Activated T-cell treated with anti-CD3 and anti-CD28 coated beads for 1 hour (primary cell): Measurements from ENCODE around the gene APOL4.
A peak's percentile ranks its signal among the peaks of the same experiment; 100 is the strongest.
"Not testable (repeated sequence)": the region's sequence is repeated elsewhere in the genome, so short reads cannot be mapped to it uniquely, and the experiment has no call there.

Experiments
- DNase-seq: peaks from one replicate; pipeline ENCODE4 v3.0.0-alpha.2; 2020; ENCODE audit warnings: low read depth

APOL4 gene

GRCh38 chr22:36231051-36231450 is 29.4 kb upstream of the APOL4 start:
- not testable (repeated sequence) for DNase-seq

DNA sequence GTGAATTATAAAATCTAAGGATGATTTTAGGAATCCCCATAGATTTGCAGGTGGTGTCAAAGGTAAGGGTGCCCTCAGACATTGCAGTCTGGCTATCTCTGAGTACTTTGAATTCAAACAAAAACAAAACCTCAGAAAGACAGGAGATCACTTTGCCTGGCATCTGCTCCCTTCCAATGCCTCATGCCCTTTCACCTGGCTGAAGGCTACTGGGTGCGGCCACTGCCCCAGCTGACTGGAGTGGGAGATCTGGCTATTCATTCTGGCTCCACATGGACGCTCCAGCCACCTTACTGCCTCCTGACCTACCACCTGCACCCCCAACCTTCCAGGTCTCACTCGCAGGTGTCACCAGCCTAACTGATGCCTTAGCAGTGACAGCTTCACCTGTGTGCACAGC is 28.0 kb upstream of the APOL4 start:
- DNase-seq, result not testable (repeated sequence)

GRCh38 chr22:36228944-36229343 is 27.3 kb upstream of the APOL4 start:
- DNase-seq, result no peak

DNA sequence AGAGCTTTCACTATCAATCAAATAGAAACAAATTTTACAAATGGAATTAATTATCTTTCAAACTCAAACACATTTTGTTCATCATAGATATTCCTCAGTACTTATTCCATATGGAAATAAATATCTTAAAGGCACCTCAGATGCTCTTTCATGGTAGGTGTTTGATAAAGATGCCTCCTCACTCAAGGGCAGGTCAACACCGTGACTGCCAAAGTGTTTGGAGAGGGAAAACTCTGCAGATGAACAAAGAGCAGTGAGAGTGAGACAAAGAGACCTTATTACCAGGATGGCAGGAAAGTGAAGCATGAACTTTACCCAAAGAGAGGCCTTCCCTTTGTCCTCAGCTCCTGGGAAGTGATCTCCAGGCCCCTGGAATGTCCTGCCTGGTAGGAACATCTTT is 26.8 kb upstream of the APOL4 start:
- DNase-seq, result not testable (repeated sequence)

GRCh38 chr22:36227806-36228205 is 26.2 kb upstream of the APOL4 start:
- no peak for DNase-seq

DNA sequence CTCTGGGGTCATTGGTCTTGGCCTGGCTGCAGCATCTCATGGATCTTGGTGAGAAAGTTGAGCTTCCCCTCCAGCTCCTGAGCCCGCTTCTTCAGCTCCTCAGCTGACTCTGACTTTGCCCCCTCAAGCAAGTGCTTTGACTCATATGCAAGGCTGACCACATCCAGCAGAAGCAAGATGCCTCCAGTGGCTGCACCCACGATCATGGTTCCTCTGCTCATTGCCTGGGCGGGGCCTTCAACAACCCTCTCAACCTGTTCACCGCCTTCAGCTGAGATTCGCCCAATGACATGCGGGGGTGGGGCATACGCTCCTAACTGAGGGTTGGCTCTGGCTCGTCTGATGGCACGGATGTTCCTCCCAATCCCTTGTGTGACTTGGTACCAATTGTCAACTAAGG is 25.8 kb upstream of the APOL4 start:
- no peak for DNase-seq

DNA sequence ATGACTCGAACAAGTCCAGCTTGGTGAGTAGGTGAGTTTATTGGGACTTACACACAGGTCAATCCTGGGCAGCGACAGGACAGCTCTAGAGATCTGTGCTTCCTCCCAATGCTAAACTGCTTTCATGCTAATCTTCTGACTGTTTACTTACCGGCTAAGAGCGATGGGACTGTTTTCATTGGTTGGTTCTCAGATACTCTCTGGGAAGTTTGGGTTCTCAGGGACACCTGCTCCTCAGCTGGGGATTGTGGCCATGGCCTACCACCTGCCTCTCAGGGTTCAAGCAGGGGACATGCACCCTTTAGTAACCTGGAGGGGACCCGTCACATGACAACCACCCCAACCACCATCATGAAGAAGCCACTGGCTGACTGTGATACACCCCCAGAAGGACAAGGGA is 24.6 kb upstream of the APOL4 start:
- DNase-seq, result no peak

DNA sequence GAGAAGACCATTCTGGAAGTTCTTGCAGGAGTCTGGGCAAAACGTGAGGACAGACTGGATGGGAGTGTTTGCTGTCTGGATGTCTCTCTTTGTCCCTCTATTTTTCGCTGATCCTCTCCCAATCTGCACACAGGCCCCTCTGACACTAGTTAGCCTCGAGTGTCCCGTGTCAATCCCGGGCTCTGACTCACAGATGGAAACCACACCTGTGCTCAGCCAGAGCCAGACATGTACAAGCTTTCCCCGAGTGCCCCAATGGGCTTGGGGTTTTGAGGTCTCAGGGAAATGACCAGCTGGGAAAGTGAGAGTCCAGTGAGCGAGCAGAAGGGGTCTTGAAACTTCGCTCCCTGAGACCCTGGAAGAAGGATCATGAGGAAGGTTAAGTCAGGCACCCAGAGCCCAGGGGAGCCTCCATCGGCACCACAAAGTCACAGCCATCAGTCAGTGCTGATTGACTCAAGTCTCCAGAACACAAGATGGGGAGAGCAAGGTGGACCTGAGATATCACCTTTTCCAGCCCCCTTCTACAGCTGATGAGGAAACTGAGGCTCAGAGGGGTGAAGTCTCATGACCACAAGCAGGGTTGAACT is 23.8 kb upstream of the APOL4 start:
- no peak for DNase-seq

GRCh38 chr22:36224245-36224644 is 22.6 kb upstream of the APOL4 start:
- no peak for DNase-seq

DNA sequence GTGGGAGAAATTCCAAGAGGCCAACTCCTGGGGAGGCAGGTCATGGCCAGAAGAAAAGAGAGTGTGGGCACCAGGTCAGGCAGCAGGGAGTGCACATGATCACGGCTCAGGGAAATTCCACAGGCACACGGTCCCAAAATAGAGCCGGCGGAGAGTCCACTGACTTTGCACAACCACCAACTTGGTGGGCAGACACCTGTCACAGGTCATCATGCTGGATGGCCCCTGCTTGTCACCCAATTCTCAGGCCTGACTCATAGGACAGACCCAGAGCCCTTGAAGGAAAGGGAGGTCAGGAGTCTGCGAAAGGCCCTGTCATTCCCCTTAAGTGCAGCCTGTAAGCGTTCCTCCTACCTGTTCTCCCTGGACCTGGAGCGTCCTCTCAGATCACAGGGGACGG is 21.9 kb upstream of the APOL4 start:
- DNase-seq, result no peak

GRCh38 chr22:36222887-36223450 is 21.4 kb upstream of the APOL4 start:
- no peak for DNase-seq

DNA sequence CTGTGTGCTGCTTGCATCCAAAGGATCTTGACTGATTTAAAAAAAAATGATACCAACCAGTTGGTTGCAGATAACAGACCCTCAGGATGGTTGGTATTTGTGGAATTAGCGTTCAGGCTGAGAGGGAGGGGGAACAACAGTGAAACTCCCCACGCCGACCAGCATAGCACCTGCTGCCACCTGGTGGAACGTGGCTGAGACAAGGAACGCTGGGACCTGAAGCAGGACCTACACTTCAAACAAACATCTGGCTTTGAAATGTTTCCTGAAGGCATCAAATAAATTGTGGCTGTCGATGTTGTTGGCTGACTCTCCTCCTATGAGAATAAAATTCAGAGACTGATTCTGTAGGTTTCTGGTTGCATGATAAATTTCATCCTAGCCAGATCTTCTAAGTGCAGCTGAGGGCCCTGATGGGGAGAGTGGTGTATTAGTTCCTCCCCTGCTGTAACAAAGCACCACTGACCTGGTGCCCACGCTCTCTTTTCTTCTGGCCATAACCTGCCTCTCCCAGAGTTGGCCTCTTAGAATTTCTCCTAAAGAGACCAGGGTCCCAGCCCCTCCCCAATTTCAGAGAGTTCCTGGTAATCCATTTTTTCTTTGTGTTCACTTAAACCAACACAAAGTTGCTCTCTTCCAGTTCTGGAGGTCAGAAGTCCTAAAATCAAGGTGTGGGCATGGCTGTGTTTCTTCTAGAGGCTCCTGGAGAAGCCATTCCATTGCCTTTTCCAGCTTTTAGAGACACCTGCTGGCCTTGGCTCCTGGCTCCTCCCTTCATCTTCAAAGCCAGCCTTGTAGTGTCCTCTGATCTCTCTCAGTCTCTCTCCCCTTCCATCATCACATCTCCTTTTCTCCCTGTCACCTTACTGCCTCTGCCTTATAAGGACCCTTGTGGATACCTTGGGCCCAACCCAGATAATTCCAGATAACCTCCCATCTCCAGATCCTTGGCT is 20.5 kb upstream of the APOL4 start:
- DNase-seq, result peak; percentile 45

- DNase-seq, result no peak
Measured at GRCh38 chr22:36220451-36220921, 18.9 kb upstream of the APOL4 start.

DNA sequence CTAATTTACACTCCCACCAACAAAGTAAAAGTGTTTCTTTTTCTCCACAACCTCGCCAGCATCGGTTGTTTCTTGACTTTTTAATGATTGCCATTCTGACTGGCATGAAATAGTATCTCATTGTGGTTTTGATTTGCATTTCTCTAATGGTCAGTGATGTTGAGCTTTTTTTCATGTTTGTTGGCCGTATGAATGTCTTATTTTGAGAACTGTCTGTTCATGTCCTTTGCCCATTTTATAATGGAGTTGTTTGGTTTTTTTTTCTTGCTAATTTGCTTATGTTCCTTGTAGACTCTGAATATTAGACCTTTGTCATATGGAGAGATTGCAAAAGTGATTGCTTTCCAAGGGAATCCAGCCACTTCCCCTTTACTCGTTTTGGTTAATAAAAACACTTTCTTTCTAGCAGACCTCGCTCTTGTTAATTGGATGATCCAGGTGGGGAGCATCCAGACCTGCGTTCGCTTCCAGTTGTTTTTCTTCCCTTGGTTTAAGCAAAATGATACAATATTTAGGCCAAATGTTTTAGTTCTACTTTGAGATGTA is 17.1 kb upstream of the APOL4 start:
- DNase-seq, result no peak

DNA sequence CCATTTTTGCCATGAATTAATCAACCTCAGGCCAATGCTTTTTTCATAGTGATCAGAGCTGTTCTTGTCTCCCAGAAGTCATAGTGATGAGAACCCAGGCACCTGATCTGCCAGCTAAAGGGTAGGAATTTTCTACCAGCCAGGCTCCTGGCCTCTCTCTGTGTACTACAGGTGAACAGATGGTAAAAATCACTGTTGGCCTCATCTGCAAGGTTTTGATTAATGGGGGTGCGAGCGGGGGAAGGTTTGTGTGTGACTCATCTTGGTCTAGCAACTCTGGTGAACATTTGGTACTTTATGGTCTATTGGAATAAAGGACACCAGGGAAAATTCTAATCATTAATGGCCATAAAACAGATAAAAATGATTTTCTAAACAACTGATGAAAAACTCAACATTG is 14.4 kb upstream of the APOL4 start:
- DNase-seq, result no peak

- DNase-seq, result no peak
Measured at GRCh38 chr22:36213586-36213985, 12.0 kb upstream of the APOL4 start.

DNA sequence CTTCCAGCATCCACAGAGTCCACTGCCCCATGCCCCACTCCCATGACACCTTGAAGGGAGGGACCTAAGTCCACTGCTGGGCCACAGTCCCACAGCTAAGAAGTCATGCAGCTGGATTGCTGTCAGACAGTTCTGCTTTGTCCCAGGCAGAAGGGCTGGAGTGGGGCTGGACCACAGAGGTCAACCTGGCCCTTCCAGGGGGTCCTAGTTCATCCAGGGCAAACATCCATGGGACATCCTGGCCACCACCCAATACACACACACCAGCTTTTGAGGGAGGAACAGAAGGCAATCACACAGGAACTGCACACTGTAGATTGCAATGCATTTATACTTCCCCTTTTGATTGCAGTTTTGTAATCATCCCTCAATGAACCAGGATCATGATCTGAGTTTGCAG is 11.3 kb upstream of the APOL4 start:
- DNase-seq, result no peak

- no peak for DNase-seq
Measured at GRCh38 chr22:36211237-36211861, 9.7 kb upstream of the APOL4 start.

GRCh38 chr22:36210224-36210623 is 8.6 kb upstream of the APOL4 start:
- DNase-seq, result no peak

- not testable (repeated sequence) for DNase-seq
Measured at GRCh38 chr22:36209488-36209908, 7.9 kb upstream of the APOL4 start.

DNA sequence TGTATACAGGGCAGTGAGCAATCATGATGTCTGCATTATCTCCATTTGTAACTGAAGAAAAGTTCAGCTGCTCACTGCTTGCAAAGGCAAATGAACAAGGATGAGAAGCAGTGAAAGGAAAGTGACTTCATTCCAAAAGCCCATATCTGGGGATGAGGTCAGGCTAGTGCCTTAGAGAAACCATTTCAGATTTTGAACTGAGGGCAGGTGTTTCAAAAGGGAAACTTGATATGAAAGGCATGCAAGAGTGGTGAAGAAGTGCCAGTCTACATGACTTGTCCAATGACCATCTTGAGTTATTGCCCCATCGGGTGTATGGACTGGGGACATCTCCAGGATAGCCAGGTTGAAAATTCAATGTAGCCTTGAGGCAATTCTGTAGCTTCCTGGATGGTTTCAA is 7.3 kb upstream of the APOL4 start:
- DNase-seq, result no peak

GRCh38 chr22:36208162-36208765 is 6.7 kb upstream of the APOL4 start:
- DNase-seq, result no peak
